Measurements from ENCODE around the gene DOLPP1.

DOLPP1 gene

GRCh38 chr9:129038109-129038852, 42.6 kb upstream of the DOLPP1 start:
- Histone ChIP-seq H2AFZ (ENCODE audit: low read depth, low read length) (no peak overlapping the region), H3K9me3 (ENCODE audit: insufficient read depth, low read length) (no peaks in the 10 kb centered on the region), H4K20me1 (ENCODE audit: insufficient read depth, low read length) (no peaks in the 10 kb centered on the region), H3K27ac (ENCODE audit: low read length) (no peak overlapping the region), H3K4me3 (ENCODE audit: low read length) (no peak overlapping the region), H3K4me1 (ENCODE audit: low read length) (peaks cover 10% of the 10 kb centered on the region), H3K36me3 (replicated peaks; ENCODE audit: low read depth, low read length) (peaks cover 6% of the 10 kb centered on the region), H3K9ac (ENCODE audit: low read length) (no peak overlapping the region), H3K27me3 (ENCODE audit: low read depth, low read length) (no peaks in the 10 kb centered on the region), H3K79me2 (ENCODE audit: low read length) (peaks cover 19% of the 10 kb centered on the region), H3K4me2 (ENCODE audit: low read length) (peak overlapping the region; percentile 93; the same call in 1 of the 2 replicates)
- no peak for TF ChIP-seq CTCF (IDR thresholded peaks at IDR 0.05; ENCODE audit: low read depth, low read length)
- TF ChIP-seq EZH2phosphoT487 (IDR thresholded peaks at IDR 0.05; ENCODE audit: low read depth): no peak

- Histone ChIP-seq H3K36me3 (replicated peaks; ENCODE audit: low read depth, low read length) (peaks cover 6% of the 10 kb centered on the region), H4K20me1 (ENCODE audit: insufficient read depth, low read length) (no peaks in the 10 kb centered on the region), H3K4me2 (ENCODE audit: low read length) (no peak overlapping the region), H3K27me3 (ENCODE audit: low read depth, low read length) (no peaks in the 10 kb centered on the region), H3K79me2 (ENCODE audit: low read length) (peaks cover 19% of the 10 kb centered on the region), H3K9me3 (ENCODE audit: insufficient read depth, low read length) (no peaks in the 10 kb centered on the region), H3K4me1 (ENCODE audit: low read length) (peaks cover 10% of the 10 kb centered on the region), H3K9ac (ENCODE audit: low read length) (no peak overlapping the region), H2AFZ (ENCODE audit: low read depth, low read length) (no peak overlapping the region), H3K4me3 (ENCODE audit: low read length) (no peak overlapping the region), H3K27ac (ENCODE audit: low read length) (no peak overlapping the region)
- TF ChIP-seq EZH2phosphoT487 (IDR thresholded peaks at IDR 0.05; ENCODE audit: low read depth) (no peak), CTCF (IDR thresholded peaks at IDR 0.05; ENCODE audit: low read depth, low read length) (no peak)
Observed at GRCh38 chr9:129040113-129040643, 40.7 kb upstream of the DOLPP1 start.

- H3K4me1 ChIP-seq (ENCODE audit: low read length): peaks cover 8% of the 10 kb centered on the region
- H3K27me3 ChIP-seq (ENCODE audit: low read depth, low read length): no peaks in the 10 kb centered on the region
- no peaks in the 10 kb centered on the region for H4K20me1 ChIP-seq (ENCODE audit: insufficient read depth, low read length)
- H3K9me3 ChIP-seq (ENCODE audit: insufficient read depth, low read length): no peaks in the 10 kb centered on the region
- H3K9ac ChIP-seq (ENCODE audit: low read length): no peak overlapping the region
- H3K4me3 ChIP-seq (ENCODE audit: low read length): no peak overlapping the region
- peaks cover 6% of the 10 kb centered on the region for H3K36me3 ChIP-seq (replicated peaks; ENCODE audit: low read depth, low read length)
- H3K4me2 ChIP-seq (ENCODE audit: low read length): no peak overlapping the region
- H3K27ac ChIP-seq (ENCODE audit: low read length): no peak overlapping the region
- peaks cover 14% of the 10 kb centered on the region for H3K79me2 ChIP-seq (ENCODE audit: low read length)
- no peak overlapping the region for H2AFZ ChIP-seq (ENCODE audit: low read depth, low read length)
- TF ChIP-seq EZH2phosphoT487 (IDR thresholded peaks at IDR 0.05; ENCODE audit: low read depth) (no peak), CTCF (IDR thresholded peaks at IDR 0.05; ENCODE audit: low read depth, low read length) (no peak)
Observed at GRCh38 chr9:129042016-129042415, 38.9 kb upstream of the DOLPP1 start.

DNA sequence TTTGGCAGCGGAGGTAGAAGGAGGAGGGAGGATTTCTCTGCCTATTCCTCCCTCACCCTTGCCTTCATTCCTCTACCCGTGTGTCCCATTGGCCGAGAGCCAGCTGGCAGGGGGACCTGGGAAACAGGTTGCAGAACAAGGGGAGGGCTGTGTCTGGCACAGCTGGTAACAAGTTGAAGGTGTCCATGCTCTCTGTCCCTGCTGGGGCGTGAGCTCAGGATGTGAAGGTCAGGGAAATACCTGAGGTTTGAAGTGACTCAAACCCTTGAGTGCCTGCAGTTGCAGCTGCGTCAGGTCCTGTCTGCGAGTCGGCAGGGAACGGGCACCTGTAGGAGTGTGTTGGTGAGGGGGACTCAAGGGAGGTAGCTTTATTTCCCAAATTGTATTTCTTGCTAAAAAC, 28.3 kb upstream of the DOLPP1 start:
- Histone ChIP-seq H3K9me3 (ENCODE audit: insufficient read depth, low read length) (no peaks in the 10 kb centered on the region), H3K4me3 (ENCODE audit: low read length) (no peak overlapping the region), H3K79me2 (ENCODE audit: low read length) (no peaks in the 10 kb centered on the region), H4K20me1 (ENCODE audit: insufficient read depth, low read length) (no peaks in the 10 kb centered on the region), H3K4me2 (ENCODE audit: low read length) (no peak overlapping the region), H3K27ac (ENCODE audit: low read length) (no peak overlapping the region), H3K36me3 (replicated peaks; ENCODE audit: low read depth, low read length) (peaks cover 9% of the 10 kb centered on the region), H3K9ac (ENCODE audit: low read length) (no peak overlapping the region), H2AFZ (ENCODE audit: low read depth, low read length) (no peak overlapping the region), H3K4me1 (ENCODE audit: low read length) (no peaks in the 10 kb centered on the region), H3K27me3 (ENCODE audit: low read depth, low read length) (no peaks in the 10 kb centered on the region)
- no peak for TF ChIP-seq CTCF (IDR thresholded peaks at IDR 0.05; ENCODE audit: low read depth, low read length)
- TF ChIP-seq EZH2phosphoT487 (IDR thresholded peaks at IDR 0.05; ENCODE audit: low read depth): no peak

Measured in OCI-LY3 (cell line).